Testis (tissue), 2 donors: ENCODE results near the gene CEP68.

ENCODE experiments used
- CTCF ChIP-seq, 3 experiments: fragments of 450-650 bp in 2 of 3; fragments of 200-600 bp in 1 of 3; sonication (generic) in 1 of 3; IDR thresholded peaks; one replicate each; pipeline ENCODE4 v1.5.1; 2016 to 2019; ENCODE audit warnings: antibody characterized with exemption in 3 of 3, mild to moderate bottlenecking in 2 of 3, moderate library complexity in 1 of 3
- POLR2A ChIP-seq: fragments of 450-650 bp; IDR thresholded peaks from one replicate; pipeline ENCODE4 v1.6.1; 2017; ENCODE audit warnings: antibody characterized with exemption, mild to moderate bottlenecking, moderate library complexity

- TF ChIP-seq CTCF (IDR thresholded peaks at IDR 0.05) (no peak), POLR2A (no peak)
These were observed 41.6 kb downstream of the CEP68 start for GRCh38 chr2:65097844-65098243.
